ENCODE data around the gene RPH3AL.

The RPH3AL gene

DNA sequence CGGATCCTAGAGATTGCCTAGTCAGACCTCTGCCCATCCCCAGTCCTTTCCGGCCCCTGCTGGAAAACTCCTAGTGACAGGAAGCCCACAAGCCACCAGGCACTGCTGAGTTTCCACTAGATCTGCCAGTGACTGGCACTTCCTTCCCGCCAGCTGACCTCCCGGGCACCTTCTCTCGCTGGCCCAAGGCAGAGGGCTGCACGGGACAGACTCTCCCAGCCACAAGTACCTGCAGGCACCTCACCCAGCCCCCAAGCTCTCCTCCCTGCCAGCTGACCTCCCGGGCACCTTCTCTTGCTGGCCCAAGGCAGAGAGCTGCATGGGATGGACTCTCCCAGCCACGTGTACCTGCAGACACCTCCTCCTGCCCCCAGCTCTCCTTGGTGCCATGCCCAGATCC is 104.8 kb downstream of the RPH3AL start:
- Histone ChIP-seq H3K4me3 (ENCODE audit: low read depth, low read length) (no peak overlapping the region), H3K36me3 (ENCODE audit: control insufficient read depth in 2 of 2, insufficient read depth in 1 of 2, low read length in 2 of 2) (peaks cover 0 to 5% of the 10 kb centered on the region in 2 experiments; a peak in 1 of 3 replicates), H3K27ac (ENCODE audit: extremely low read depth, low read depth, low read length) (no peak overlapping the region), H3K4me1 (ENCODE audit: control insufficient read depth, insufficient read depth, low read length) (no peaks in the 10 kb centered on the region), H3K9me3 (ENCODE audit: control insufficient read depth, insufficient read depth, low read depth, low read length) (no peaks in the 10 kb centered on the region)
- ChIA-PET POLR2A (interaction anchor here (0.6 kb wide), 1 partner anchor 1468 kb away, joined by 3 read pairs; no protein-coding TSS in a partner anchor), CTCF (interaction anchor here (0.9 kb wide), 1 partner anchor 64 kb away, joined by 4 read pairs; no protein-coding TSS in a partner anchor)
- no peak for TF ChIP-seq ZBTB48 (tag by site-specific recombination; IDR thresholded peaks at IDR 0.05)
- no peak for TF ChIP-seq ZNF785 (tag by site-specific recombination; IDR thresholded peaks at IDR 0.05)
- no peak for TF ChIP-seq SP7 (tag by site-specific recombination; IDR thresholded peaks at IDR 0.05)
- TF ChIP-seq, protein P1, sequence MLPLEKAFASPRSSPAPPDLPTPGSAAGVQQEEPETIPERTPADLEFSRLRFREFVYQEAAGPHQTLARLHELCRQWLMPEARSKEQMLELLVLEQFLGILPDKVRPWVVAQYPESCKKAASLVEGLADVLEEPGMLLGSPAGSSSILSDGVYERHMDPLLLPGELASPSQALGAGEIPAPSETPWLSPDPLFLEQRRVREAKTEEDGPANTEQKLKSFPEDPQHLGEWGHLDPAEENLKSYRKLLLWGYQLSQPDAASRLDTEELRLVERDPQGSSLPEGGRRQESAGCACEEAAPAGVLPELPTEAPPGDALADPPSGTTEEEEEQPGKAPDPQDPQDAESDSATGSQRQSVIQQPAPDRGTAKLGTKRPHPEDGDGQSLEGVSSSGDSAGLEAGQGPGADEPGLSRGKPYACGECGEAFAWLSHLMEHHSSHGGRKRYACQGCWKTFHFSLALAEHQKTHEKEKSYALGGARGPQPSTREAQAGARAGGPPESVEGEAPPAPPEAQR (tag by site-specific recombination; IDR thresholded peaks at IDR 0.05) = no peak
- no peak for TF ChIP-seq ZSCAN4 (tag by site-specific recombination; IDR thresholded peaks at IDR 0.05)
- no peak for TF ChIP-seq ZNF404 (tag by site-specific recombination; IDR thresholded peaks at IDR 0.05)
- no peak for TF ChIP-seq ZNF274 (IDR thresholded peaks at IDR 0.05; ENCODE audit: low read length)
- no peak for TF ChIP-seq ZNF274 (tag by site-specific recombination; IDR thresholded peaks at IDR 0.05; ENCODE audit: borderline replicate concordance)
- TF ChIP-seq ZNF580 (tag by site-specific recombination; IDR thresholded peaks at IDR 0.05) = no peak

- POLR2A ChIA-PET = no interaction called here
Observed at GRCh38 chr17:246851-247421, 105.7 kb downstream of the RPH3AL start.

More at GRCh38 chr17:246851-247421, 105.7 kb downstream of the RPH3AL start:
- Histone ChIP-seq H3K9me3 (ENCODE audit: control insufficient read depth, insufficient read depth, low read depth, low read length) (no peaks in the 10 kb centered on the region), H3K36me3 (ENCODE audit: control insufficient read depth in 2 of 2, insufficient read depth in 1 of 2, low read length in 2 of 2) (peaks cover 0 to 5% of the 10 kb centered on the region in 2 experiments; a peak in 1 of 3 replicates), H3K27ac (ENCODE audit: extremely low read depth, low read depth, low read length) (no peak overlapping the region), H3K4me1 (ENCODE audit: control insufficient read depth, insufficient read depth, low read length) (no peaks in the 10 kb centered on the region), H3K4me3 (ENCODE audit: low read depth, low read length) (no peak overlapping the region)
- no peak for TF ChIP-seq ZNF561 (tag by site-specific recombination; IDR thresholded peaks at IDR 0.05; ENCODE audit: borderline replicate concordance)
- TF ChIP-seq, protein P2, sequence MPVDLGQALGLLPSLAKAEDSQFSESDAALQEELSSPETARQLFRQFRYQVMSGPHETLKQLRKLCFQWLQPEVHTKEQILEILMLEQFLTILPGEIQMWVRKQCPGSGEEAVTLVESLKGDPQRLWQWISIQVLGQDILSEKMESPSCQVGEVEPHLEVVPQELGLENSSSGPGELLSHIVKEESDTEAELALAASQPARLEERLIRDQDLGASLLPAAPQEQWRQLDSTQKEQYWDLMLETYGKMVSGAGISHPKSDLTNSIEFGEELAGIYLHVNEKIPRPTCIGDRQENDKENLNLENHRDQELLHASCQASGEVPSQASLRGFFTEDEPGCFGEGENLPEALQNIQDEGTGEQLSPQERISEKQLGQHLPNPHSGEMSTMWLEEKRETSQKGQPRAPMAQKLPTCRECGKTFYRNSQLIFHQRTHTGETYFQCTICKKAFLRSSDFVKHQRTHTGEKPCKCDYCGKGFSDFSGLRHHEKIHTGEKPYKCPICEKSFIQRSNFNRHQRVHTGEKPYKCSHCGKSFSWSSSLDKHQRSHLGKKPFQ (tag by site-specific recombination; IDR thresholded peaks at IDR 0.05) = no peak
- no peak for TF ChIP-seq ZNF621 (tag by site-specific recombination; IDR thresholded peaks at IDR 0.05)
- TF ChIP-seq, protein P3, sequence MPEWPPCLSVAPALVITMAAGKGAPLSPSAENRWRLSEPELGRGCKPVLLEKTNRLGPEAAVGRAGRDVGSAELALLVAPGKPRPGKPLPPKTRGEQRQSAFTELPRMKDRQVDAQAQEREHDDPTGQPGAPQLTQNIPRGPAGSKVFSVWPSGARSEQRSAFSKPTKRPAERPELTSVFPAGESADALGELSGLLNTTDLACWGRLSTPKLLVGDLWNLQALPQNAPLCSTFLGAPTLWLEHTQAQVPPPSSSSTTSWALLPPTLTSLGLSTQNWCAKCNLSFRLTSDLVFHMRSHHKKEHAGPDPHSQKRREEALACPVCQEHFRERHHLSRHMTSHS (tag by site-specific recombination; IDR thresholded peaks at IDR 0.05) = no peak
- TF ChIP-seq, protein P4, sequence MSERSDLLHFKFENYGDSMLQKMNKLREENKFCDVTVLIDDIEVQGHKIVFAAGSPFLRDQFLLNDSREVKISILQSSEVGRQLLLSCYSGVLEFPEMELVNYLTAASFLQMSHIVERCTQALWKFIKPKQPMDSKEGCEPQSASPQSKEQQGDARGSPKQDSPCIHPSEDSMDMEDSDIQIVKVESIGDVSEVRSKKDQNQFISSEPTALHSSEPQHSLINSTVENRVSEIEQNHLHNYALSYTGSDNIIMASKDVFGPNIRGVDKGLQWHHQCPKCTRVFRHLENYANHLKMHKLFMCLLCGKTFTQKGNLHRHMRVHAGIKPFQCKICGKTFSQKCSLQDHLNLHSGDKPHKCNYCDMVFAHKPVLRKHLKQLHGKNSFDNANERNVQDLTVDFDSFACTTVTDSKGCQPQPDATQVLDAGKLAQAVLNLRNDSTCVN (tag by site-specific recombination; optimal IDR thresholded peaks at IDR 0.05) = no peak
- no peak for TF ChIP-seq ZNF341 (tag by site-specific recombination; IDR thresholded peaks at IDR 0.05; ENCODE audit: low read depth)
- no peak for TF ChIP-seq ZNF549 (tag by site-specific recombination; IDR thresholded peaks at IDR 0.05)
- no peak for TF ChIP-seq ZNF560 (tag by site-specific recombination; IDR thresholded peaks at IDR 0.05; ENCODE audit: borderline replicate concordance)
- TF ChIP-seq ZNF48 (tag by site-specific recombination; IDR thresholded peaks at IDR 0.05) = no peak
- no peak for TF ChIP-seq ZNF138 (tag by site-specific recombination; IDR thresholded peaks at IDR 0.05; ENCODE audit: borderline replicate concordance)
- no peak for TF ChIP-seq BCL11B (tag by site-specific recombination; IDR thresholded peaks at IDR 0.05; ENCODE audit: low read depth)
- TF ChIP-seq SP7 (tag by site-specific recombination; IDR thresholded peaks at IDR 0.05) = no peak
- TF ChIP-seq KLF10 (tag by site-specific recombination; IDR thresholded peaks at IDR 0.05) = no peak
- no peak for TF ChIP-seq ZNF76 (tag by site-specific recombination; IDR thresholded peaks at IDR 0.05; ENCODE audit: borderline replicate concordance, low read depth)
- CTCF ChIA-PET = interaction anchor here (0.6 kb wide), 1 partner anchor 375 kb away, joined by 5 read pairs; no protein-coding TSS in a partner anchor
